Measurements from ENCODE around the gene SSTR3.

GRCh38 chr22:37215890-37216289 is 3.6 kb upstream of the SSTR3 start:
- no peak for TF ChIP-seq CTCF (conservative IDR thresholded peaks at IDR 0.05 in 1 of 2, IDR thresholded peaks at IDR 0.05 in 1 of 2; ENCODE audit: low read depth in 1 of 2, low read length in 2 of 2)
- TF ChIP-seq EZH2 (IDR thresholded peaks at IDR 0.05; ENCODE audit: low read length, missing control alignments) = no peak
